Stimulated activated CD8-positive, alpha-beta memory T cell treated with anti-CD3 and anti-CD28 coated beads, Interleukin-4, amount 100 ng/mL, for 48 hours (primary cell): ENCODE measurements around the gene ELMO1.
A peak's percentile ranks its signal among the peaks of the same experiment; 100 is the strongest.

Source experiments
- DNase-seq: peaks from one replicate; pipeline ENCODE4 v3.0.0-alpha.2; 2020

The ELMO1 gene

GRCh38 chr7:37295401-37295800 is 153.3 kb downstream of the ELMO1 start:
- no peak for DNase-seq

GRCh38 chr7:37290731-37291130 is 157.9 kb downstream of the ELMO1 start:
- DNase-seq, result no peak

GRCh38 chr7:37289781-37290180 is 158.9 kb downstream of the ELMO1 start:
- DNase-seq, result no peak

GRCh38 chr7:37289367-37289766 is 159.3 kb downstream of the ELMO1 start:
- DNase-seq, result no peak

- DNase-seq, result no peak
Measured at GRCh38 chr7:37287131-37287855, 161.4 kb downstream of the ELMO1 start.

- no peak for DNase-seq
Measured at GRCh38 chr7:37286454-37286832, 162.2 kb downstream of the ELMO1 start.

GRCh38 chr7:37285706-37286453 is 162.8 kb downstream of the ELMO1 start:
- no peak for DNase-seq

GRCh38 chr7:37284805-37285231 is 163.8 kb downstream of the ELMO1 start:
- DNase-seq, result peak; percentile 60

GRCh38 chr7:37284285-37284684 is 164.4 kb downstream of the ELMO1 start:
- DNase-seq, result no peak

GRCh38 chr7:37283716-37284115 is 164.9 kb downstream of the ELMO1 start:
- DNase-seq, result no peak

- no peak for DNase-seq
Measured at GRCh38 chr7:37282927-37283326, 165.7 kb downstream of the ELMO1 start.

GRCh38 chr7:37282093-37282444 is 166.6 kb downstream of the ELMO1 start:
- no peak for DNase-seq

- no peak for DNase-seq
Measured at GRCh38 chr7:37281368-37282092, 167.1 kb downstream of the ELMO1 start.

- DNase-seq, result no peak
Measured at GRCh38 chr7:37277513-37277912, 171.2 kb downstream of the ELMO1 start.

- DNase-seq, result no peak
Measured at GRCh38 chr7:37275078-37275710, 173.5 kb downstream of the ELMO1 start.

- no peak for DNase-seq
Measured at GRCh38 chr7:37273891-37274290, 174.8 kb downstream of the ELMO1 start.

- DNase-seq, result no peak
Measured at GRCh38 chr7:37269711-37270508, 178.8 kb downstream of the ELMO1 start.

- no peak for DNase-seq
Measured at GRCh38 chr7:37267251-37267650, 181.4 kb downstream of the ELMO1 start.

GRCh38 chr7:37265876-37266275 is 182.8 kb downstream of the ELMO1 start:
- DNase-seq, result no peak

- no peak for DNase-seq
Measured at GRCh38 chr7:37265006-37265405, 183.7 kb downstream of the ELMO1 start.

GRCh38 chr7:37262181-37262580 is 186.5 kb downstream of the ELMO1 start:
- no peak for DNase-seq

- no peak for DNase-seq
Measured at GRCh38 chr7:37259319-37259821, 189.3 kb downstream of the ELMO1 start.
